ENCODE measurements around the gene VAV3. TPM values are rescaled to one million over a fixed set of nuclear protein-coding genes. Genes with fewer than 3 reads are reported as not detected.

The VAV3 gene
- total RNA-seq, 1 experiment from 2014 or later = 5.3 TPM

DNA sequence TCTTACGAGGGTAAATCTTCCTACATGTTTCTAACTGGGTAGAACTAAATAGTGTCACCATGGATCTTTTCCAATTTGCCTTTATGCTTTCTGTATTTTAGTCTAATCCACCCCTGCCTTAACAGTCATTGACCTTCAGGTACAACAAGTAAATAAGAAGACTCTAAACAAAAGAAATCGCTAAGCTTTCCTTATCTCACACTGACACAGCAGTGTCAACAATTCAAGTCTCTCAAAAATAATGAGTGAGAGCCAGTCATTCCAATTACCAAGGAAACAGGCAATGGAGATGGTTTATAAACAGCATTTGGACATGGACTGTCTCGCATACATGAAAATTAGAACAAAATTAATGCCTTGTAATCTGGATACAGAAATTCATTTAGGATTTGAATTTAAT, 365.8 kb downstream of the VAV3 start:
- Histone ChIP-seq H3K36me3 (replicated peaks; ENCODE audit: control insufficient read depth, insufficient read depth, low read length) (no peaks in the 10 kb centered on the region), H3K4me3 (ENCODE audit: insufficient read depth, low read depth, low read length) (no peak overlapping the region), H3K27me3 (ENCODE audit: control insufficient read depth, insufficient read depth, low read length) (no peaks in the 10 kb centered on the region)
- no peak for DNase-seq

- Histone ChIP-seq H3K27me3 (ENCODE audit: control insufficient read depth, insufficient read depth, low read length) (no peaks in the 10 kb centered on the region), H3K36me3 (replicated peaks; ENCODE audit: control insufficient read depth, insufficient read depth, low read length) (no peaks in the 10 kb centered on the region), H3K4me3 (ENCODE audit: insufficient read depth, low read depth, low read length) (no peak overlapping the region)
- no peak for DNase-seq
These were observed 367.7 kb downstream of the VAV3 start for GRCh38 chr1:107597290-107597689.

DNA sequence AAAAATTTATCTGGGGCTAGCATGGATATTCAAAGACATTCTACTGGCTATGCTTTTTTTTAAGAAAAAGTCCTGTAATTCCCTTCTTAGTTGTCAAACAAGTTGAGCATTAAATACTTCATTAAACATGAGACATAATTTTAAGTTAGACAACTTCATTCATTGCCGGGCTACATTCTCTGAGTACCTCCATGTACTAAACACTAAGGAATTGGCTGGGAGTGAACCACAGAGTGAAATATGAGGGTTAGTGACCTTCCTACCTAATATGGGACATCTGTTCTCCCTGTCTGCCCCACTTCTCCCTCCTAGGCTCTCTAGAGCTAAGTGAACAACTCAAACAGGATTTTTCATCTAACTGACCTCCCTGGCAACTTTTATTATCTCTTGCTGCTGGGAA, 370.4 kb downstream of the VAV3 start:
- no peak for DNase-seq
- Histone ChIP-seq H3K27me3 (ENCODE audit: control insufficient read depth, insufficient read depth, low read length) (no peaks in the 10 kb centered on the region), H3K4me3 (ENCODE audit: insufficient read depth, low read depth, low read length) (no peak overlapping the region), H3K36me3 (replicated peaks; ENCODE audit: control insufficient read depth, insufficient read depth, low read length) (no peaks in the 10 kb centered on the region)

- DNase-seq = no peak
- Histone ChIP-seq H3K4me3 (ENCODE audit: insufficient read depth, low read depth, low read length) (no peak overlapping the region), H3K27me3 (ENCODE audit: control insufficient read depth, insufficient read depth, low read length) (no peaks in the 10 kb centered on the region), H3K36me3 (replicated peaks; ENCODE audit: control insufficient read depth, insufficient read depth, low read length) (no peaks in the 10 kb centered on the region)
These were observed 371.3 kb downstream of the VAV3 start for GRCh38 chr1:107593501-107594209.

DNA sequence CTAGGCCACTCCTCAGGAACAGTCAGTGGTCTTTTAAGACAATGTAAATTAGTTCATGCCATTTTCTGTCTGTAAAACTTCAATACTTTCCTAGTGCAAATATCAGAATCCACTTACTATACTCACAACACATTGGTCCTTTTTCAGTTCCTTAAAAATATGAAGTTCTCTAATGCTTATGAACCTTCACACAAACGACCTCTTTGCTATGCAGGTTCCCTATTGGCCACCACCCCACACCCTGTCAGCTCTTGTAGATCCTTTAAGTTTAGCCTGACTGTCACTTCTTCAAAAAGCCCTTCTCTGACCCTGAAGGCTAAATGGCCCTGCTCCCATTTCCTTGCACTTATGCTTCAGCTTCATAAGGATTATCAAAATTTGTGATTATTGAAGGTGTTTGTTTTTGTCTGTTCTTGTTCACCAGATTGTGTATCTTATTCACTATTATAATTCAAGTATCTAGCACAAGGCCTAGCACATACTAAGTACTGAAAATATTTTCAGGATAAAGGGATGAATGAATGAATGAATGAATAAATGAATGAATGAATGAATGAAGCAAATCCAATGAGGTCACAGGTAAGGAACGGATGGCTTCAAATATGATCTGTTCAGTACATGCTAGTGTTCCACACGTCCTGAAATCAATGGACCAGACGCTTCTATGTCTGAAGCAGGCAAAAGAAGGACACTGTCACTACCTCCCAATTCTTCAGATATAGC, 373.9 kb downstream of the VAV3 start:
- Histone ChIP-seq H3K36me3 (replicated peaks; ENCODE audit: control insufficient read depth, insufficient read depth, low read length) (no peaks in the 10 kb centered on the region), H3K27me3 (ENCODE audit: control insufficient read depth, insufficient read depth, low read length) (no peaks in the 10 kb centered on the region), H3K4me3 (ENCODE audit: insufficient read depth, low read depth, low read length) (no peak overlapping the region)
- DNase-seq = no peak

DNA sequence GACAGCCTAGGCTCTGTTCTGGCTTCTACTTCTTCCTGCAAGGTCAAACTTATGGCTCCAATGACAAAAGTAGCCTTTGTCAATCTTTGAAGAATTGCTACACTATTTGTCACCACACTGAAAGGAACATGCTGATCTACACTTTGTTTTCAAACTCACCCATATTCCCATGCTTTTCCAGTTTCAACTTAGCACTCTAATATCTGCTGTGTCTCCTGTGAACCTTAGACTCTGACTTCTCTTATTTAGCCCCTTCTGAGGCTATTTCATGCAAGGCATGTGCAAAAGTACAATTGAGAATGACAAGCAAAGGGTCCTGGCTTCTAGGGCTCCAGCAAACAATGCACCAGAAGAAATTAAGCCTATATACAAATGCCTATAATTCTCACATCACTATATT, 374.9 kb downstream of the VAV3 start:
- Histone ChIP-seq H3K4me3 (ENCODE audit: insufficient read depth, low read depth, low read length) (no peak overlapping the region), H3K36me3 (replicated peaks; ENCODE audit: control insufficient read depth, insufficient read depth, low read length) (no peaks in the 10 kb centered on the region), H3K27me3 (ENCODE audit: control insufficient read depth, insufficient read depth, low read length) (no peaks in the 10 kb centered on the region)
- DNase-seq = no peak

DNA sequence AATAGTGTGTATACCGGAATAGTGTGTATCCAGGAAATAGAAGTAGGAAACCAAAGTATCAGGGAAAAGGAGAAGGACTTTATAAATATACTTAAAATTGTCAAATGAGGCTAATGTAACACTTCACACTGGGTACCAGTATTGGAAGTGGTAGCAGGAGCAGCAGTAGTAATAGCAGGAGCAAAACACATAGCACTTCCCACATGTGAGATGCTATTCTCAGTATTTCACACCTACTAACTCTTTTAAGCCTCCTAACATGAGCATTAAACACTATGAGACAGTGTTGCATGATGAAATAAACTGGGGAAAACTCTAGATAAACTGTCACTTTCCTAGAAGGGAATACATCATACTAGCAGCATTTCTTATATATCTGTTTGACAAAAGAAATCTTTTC, 376.7 kb downstream of the VAV3 start:
- no peaks in the 10 kb centered on the region for H3K36me3 ChIP-seq (replicated peaks; ENCODE audit: control insufficient read depth, insufficient read depth, low read length)
- no peak overlapping the region for H3K4me3 ChIP-seq (ENCODE audit: insufficient read depth, low read depth, low read length)
- no peak for DNase-seq
- no peaks in the 10 kb centered on the region for H3K27me3 ChIP-seq (ENCODE audit: control insufficient read depth, insufficient read depth, low read length)

DNA sequence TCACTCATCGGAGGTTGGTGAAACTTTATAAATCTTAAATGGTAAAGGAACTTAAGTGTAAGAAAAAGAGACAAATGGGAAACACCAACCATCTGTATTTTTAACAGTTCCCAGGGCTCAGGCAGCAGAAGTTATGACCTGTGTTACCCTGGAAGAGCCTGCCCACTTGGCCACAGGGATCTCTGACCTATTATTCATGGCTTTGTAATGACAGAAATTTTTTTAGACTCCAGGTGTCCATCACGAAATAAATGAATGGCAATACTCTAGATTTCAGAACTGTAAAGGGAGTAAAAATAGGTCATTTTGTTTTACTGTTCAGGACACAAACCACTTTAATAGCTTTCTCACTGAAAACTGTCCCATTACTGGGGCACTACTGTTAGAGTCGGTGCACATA, 389.8 kb downstream of the VAV3 start:
- Histone ChIP-seq H3K36me3 (replicated peaks; ENCODE audit: control insufficient read depth, insufficient read depth, low read length) (no peaks in the 10 kb centered on the region), H3K4me3 (ENCODE audit: insufficient read depth, low read depth, low read length) (no peak overlapping the region), H3K27me3 (ENCODE audit: control insufficient read depth, insufficient read depth, low read length) (no peaks in the 10 kb centered on the region)
- no peak for DNase-seq

DNA sequence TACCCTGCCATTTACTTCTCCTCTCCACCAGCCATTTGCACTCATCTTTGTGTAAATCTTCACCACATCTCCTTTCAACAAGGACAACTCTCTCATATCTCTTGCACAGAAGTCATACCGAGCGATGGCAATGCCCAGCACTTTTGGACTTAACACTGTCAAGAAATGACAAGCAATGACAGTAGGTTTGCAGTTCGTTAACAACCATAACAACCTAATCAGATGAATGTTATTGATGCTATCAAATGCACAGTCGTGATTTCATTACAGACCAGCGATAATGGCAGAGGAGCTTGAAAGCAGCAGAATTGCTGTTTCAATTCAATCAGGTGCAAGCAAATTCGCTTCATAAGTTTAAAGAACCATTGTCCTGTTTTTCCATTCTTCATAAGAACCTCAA, 390.9 kb downstream of the VAV3 start:
- H3K27me3 ChIP-seq (ENCODE audit: control insufficient read depth, insufficient read depth, low read length) = no peaks in the 10 kb centered on the region
- DNase-seq = no peak
- no peaks in the 10 kb centered on the region for H3K36me3 ChIP-seq (replicated peaks; ENCODE audit: control insufficient read depth, insufficient read depth, low read length)
- H3K4me3 ChIP-seq (ENCODE audit: insufficient read depth, low read depth, low read length) = no peak overlapping the region

GRCh38 chr1:107572674-107573211, 392.2 kb downstream of the VAV3 start:
- H3K36me3 ChIP-seq (replicated peaks; ENCODE audit: control insufficient read depth, insufficient read depth, low read length) = no peaks in the 10 kb centered on the region
- peak; percentile 7 for DNase-seq
- no peak overlapping the region for H3K4me3 ChIP-seq (ENCODE audit: insufficient read depth, low read depth, low read length)
- no peaks in the 10 kb centered on the region for H3K27me3 ChIP-seq (ENCODE audit: control insufficient read depth, insufficient read depth, low read length)

DNA sequence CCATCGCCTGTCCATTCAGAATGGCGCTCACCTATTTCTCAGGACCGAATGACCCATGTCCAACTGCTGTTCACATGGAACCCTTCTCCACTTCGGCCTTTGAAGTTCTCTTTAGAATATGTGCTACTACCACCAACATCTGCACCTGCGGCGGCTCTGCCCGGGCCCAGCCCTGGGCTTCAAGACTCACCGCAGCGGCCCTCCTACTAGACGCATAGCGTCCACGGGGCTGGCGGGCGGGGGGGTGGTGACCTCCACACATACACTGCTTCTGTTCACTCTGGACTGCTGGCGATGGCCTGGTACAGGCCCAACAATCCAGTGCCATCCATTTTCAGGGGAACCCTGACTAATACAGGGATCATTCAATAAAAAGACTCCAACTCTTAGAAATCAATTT, 394.2 kb downstream of the VAV3 start:
- peak; percentile 14 for DNase-seq
- no peaks in the 10 kb centered on the region for H3K36me3 ChIP-seq (replicated peaks; ENCODE audit: control insufficient read depth, insufficient read depth, low read length)
- H3K4me3 ChIP-seq (ENCODE audit: insufficient read depth, low read depth, low read length) = no peak overlapping the region
- H3K27me3 ChIP-seq (ENCODE audit: control insufficient read depth, insufficient read depth, low read length) = no peaks in the 10 kb centered on the region

DNA sequence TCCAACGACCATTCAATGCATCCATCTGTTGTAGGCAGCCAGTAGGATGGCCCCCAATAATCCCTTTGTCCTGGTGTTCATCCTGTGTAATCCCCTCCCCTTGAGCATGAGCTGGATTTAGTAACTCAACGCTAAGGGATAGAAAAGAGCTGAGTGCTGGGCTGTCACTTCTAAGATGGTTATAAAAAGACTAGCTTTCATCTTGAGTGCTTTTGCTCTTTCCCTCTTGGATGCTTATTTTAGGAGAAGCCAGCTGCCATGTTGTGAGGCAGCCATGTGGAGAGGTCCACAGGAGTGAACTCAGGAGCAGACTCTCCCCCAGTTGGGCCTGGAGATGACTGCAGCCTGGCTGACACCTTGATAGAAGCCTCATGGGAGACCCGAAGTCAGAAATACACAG, 401.5 kb downstream of the VAV3 start:
- no peaks in the 10 kb centered on the region for H3K36me3 ChIP-seq (replicated peaks; ENCODE audit: control insufficient read depth, insufficient read depth, low read length)
- DNase-seq = no peak
- H3K27me3 ChIP-seq (ENCODE audit: control insufficient read depth, insufficient read depth, low read length) = no peaks in the 10 kb centered on the region
- H3K4me3 ChIP-seq (ENCODE audit: insufficient read depth, low read depth, low read length) = no peak overlapping the region

GRCh38 chr1:107559881-107560280, 405.1 kb downstream of the VAV3 start:
- DNase-seq = no peak
- Histone ChIP-seq H3K27me3 (ENCODE audit: control insufficient read depth, insufficient read depth, low read length) (no peaks in the 10 kb centered on the region), H3K36me3 (replicated peaks; ENCODE audit: control insufficient read depth, insufficient read depth, low read length) (no peaks in the 10 kb centered on the region)

DNA sequence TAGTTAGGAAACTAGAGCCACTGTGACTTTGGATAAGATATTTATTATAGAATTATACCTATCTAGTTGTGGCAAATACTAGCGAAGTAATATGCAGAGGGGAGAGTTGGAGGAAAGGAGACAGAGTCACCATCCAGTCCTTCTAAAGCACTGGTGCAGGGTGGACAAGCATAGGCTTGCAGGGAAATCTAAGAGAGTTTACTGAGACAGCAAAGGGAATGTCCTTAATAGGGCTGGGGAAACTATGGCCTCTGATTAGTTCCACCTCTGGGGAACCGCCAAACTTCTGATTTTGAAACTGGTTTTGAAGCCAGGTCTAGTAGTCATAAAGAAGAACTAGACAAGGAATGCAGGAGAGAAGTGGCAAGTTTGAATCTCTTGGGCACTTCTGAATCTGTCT, 407.9 kb downstream of the VAV3 start:
- H3K4me3 ChIP-seq (ENCODE audit: insufficient read depth, low read depth, low read length) = no peak overlapping the region
- H3K36me3 ChIP-seq (replicated peaks; ENCODE audit: control insufficient read depth, insufficient read depth, low read length) = no peaks in the 10 kb centered on the region
- H3K27me3 ChIP-seq (ENCODE audit: control insufficient read depth, insufficient read depth, low read length) = no peaks in the 10 kb centered on the region
- DNase-seq = no peak

More at GRCh38 chr1:107559881-107560280, 405.1 kb downstream of the VAV3 start:
- H3K4me3 ChIP-seq (ENCODE audit: insufficient read depth, low read depth, low read length) = no peak overlapping the region

- H3K27me3 ChIP-seq (ENCODE audit: control insufficient read depth, insufficient read depth, low read length) = no peaks in the 10 kb centered on the region
- no peaks in the 10 kb centered on the region for H3K36me3 ChIP-seq (replicated peaks; ENCODE audit: control insufficient read depth, insufficient read depth, low read length)
- H3K4me3 ChIP-seq (ENCODE audit: insufficient read depth, low read depth, low read length) = no peak overlapping the region
- no peak for DNase-seq
These were observed 409.4 kb downstream of the VAV3 start for GRCh38 chr1:107555578-107555977.
